ENCODE data around the gene PIP4K2B. TPM values are rescaled to one million over a fixed set of nuclear protein-coding genes. Genes with fewer than 3 reads are reported as not detected.

The PIP4K2B gene
- total RNA-seq, 4 donors from 2014 or later, result 29.3 to 72.0 (median 51.1) TPM

DNA sequence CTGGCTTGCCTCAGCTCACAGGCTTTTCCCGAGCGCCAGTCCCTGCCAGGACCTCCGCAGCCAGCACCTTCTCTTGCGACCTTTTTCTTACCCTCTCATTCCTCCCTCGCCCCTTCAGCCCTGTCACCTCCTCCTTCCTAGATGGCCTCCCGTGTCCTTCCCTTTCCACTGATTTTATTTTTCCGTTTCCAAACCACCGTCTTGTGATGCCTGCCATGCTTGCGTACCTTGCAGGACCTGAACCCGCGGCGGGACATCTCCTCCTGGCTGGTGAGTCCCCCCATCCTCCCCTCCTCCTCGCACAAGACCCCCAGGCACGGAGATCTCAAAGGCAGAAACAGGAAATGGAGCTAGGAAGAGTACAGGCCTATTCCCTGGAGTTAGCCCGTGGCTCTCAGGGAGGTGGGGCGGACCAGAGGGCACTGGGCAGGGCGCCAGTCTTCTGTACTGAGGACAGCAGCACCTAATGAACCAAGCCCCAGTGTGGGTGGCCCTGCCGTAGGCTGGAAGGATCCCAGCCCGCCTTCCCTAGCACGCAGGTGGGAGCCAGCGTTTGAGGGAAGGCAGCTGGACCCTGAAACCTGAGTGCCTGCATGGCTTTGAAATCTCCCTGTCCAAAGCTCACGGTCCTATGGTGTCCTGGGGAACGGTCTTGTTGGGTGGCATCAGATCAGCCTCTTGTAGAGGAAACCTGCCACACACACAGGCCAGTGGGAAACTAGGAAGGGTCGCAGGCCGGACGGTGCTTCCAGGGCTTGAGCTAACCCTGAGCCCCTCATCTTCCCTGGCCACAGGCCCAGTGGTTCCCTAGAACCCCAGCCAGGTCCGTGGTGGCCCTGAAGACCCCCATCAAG lies 68.6 kb downstream of the PIP4K2B start:
- no peak for TF ChIP-seq CTCF (IDR thresholded peaks at IDR 0.05; ENCODE audit: low read depth)

- no peak for TF ChIP-seq CTCF (IDR thresholded peaks at IDR 0.05; ENCODE audit: low read depth)
These were observed 69.3 kb downstream of the PIP4K2B start, which contains the start of gene CISD3 for GRCh38 chr17:38729886-38730525. Gene CISD3, plus strand, starts transcription at chr17:38730341. Its CDS starts 18 bp downstream, at chr17:38730359.

DNA sequence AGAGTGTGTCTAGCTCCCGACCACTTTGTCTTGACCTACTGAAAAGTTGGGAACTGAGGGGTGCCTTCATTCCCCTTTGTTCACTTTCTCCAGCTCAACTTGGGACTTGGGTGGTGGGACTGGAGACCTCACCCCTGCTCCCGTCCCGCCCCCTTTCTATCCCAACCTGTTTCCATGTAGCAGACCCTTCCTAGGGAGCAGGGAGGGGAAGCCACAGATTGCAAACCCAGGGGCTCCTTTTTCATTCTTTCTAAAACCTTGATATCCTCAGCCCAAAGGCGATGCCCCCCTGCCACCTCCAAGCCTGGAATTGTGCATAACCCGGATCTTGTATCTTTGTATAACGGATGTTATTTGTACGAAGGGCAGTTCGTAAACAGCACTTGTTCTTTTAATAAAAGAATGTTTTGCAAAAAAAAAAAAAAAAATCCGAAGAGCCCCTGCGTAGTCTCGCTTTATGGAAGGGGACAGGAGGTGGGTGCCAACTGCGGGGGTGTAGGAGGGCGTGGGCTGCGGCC lies 69.9 kb downstream of the PIP4K2B start:
- no peak for TF ChIP-seq CTCF (IDR thresholded peaks at IDR 0.05; ENCODE audit: low read depth)

GRCh38 chr17:38728290-38728831 lies 71.0 kb downstream of the PIP4K2B start:
- TF ChIP-seq CTCF (IDR thresholded peaks at IDR 0.05; ENCODE audit: low read depth), result no peak

- TF ChIP-seq CTCF (IDR thresholded peaks at IDR 0.05; ENCODE audit: low read depth), result no peak
These were observed 71.6 kb downstream of the PIP4K2B start for GRCh38 chr17:38727736-38728135.

DNA sequence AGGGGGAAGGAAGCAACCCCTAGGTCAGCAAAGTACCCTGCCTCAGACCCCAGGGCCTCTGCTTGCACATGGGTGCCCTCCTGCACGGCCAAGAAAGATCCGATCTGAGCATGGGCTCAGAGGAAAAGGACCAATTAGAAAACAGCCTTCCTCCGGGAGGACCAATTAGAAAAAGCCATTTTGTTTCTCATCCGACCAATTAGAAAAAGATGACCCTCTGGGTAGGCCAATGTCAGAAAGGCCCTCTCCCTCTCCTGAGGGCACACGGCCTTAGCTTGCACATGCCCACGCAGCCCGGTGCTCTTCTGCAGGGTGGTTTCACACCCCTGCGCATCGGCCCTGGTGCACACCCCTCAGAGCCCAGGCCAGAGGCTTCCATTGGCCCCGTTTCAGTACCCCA lies 74.3 kb downstream of the PIP4K2B start:
- no peak for TF ChIP-seq CTCF (IDR thresholded peaks at IDR 0.05; ENCODE audit: low read depth)

Measured in subcutaneous adipose tissue (tissue), 4 donors.